ENCODE data around the gene SUGCT.
"Not testable (repeated sequence)": the region's sequence is repeated elsewhere in the genome, so short reads cannot be mapped to it uniquely, and the experiment has no call there.

Gene SUGCT

DNA sequence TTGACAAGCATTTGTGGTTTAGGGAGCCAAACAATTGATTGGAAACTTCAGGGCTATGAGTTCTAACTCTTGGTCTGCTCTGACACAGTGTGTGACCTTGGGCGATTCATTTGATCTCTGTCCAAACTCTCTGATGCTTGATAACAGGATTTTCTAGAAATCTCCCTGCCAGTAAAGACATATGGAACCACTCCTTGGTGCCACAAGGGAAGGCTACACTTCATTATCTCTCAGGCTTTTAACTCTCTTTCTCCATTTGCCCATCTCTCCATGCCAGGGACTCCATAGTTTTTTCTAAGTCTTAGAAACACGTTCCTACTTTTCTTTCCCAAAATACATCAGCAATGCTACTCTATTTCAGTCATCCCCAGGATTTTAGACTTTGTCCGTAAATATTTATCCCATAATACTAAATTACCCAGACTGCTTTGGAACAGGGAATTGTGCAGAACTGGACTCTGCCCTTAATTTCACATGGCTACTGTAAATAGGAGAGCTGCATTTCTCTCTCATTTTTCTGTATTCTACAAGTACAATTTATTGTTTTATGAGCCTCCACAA is 488.2 kb downstream of the SUGCT start:
- H3K27me3 Mint-ChIP-seq (ENCODE audit: low read depth): peaks cover 11% of the 10 kb centered on the region
- no peak overlapping the region for H3K27ac Mint-ChIP-seq
- no peaks in the 10 kb centered on the region for H3K9me3 Mint-ChIP-seq

DNA sequence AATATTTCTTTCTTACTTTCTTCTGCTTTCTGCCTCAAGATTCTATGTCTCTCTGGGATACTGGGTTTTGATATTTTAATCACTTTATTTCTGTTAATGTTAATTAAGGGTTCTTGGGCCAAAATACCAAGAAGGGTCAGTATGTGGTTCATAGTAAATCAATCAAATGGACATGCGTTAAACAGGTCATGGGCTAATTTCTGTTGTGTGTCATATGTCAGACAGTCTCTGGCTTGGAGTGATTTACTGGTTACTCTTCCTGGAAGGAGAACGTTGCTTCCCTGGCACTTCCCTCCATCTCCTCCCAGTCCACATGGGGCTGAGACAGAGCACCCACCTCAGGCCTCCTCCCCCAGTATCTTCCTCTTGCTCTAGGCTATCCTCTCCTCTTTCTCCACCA is 489.1 kb downstream of the SUGCT start:
- Mint-ChIP-seq H3K36me3 (ENCODE audit: low read depth) (no peaks in the 10 kb centered on the region), H3K4me3 (no peak overlapping the region), H3K27me3 (ENCODE audit: low read depth) (peaks cover 11% of the 10 kb centered on the region), H3K4me1 (ENCODE audit: low read depth) (peaks cover 4% of the 10 kb centered on the region), H3K9me3 (no peaks in the 10 kb centered on the region), H3K27ac (no peak overlapping the region)
- DNase-seq (ENCODE audit: low spot score): no peak

More for the DNA sequence above, 488.2 kb downstream of the SUGCT start:
- no peak for DNase-seq (ENCODE audit: low spot score)
- Mint-ChIP-seq H3K4me3 (no peak overlapping the region), H3K36me3 (ENCODE audit: low read depth) (no peaks in the 10 kb centered on the region), H3K4me1 (ENCODE audit: low read depth) (peaks cover 4% of the 10 kb centered on the region)

DNA sequence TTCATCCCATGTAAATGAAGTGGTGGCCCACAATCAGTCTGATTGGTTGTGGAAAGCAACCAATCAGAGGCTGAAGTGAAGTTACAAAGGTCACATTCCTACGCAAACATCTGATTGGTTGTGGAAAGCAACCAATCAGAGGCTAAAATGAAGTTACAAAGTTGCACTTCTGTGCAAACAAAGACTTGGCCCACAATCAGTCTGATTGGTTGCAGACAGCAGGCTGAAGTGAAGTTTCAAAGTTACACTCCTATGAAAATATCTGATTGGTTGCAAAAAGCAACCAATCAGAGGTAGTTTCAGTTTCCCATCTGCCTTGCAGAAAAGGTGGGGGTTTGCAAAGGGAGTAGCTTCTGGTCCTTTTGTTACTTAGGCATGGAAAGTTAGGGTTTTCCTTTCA is 492.6 kb downstream of the SUGCT start:
- DNase-seq (ENCODE audit: low spot score); H3K4me3 Mint-ChIP-seq; H3K36me3 Mint-ChIP-seq (ENCODE audit: low read depth); H3K9me3 Mint-ChIP-seq; H3K27ac Mint-ChIP-seq; H3K4me1 Mint-ChIP-seq (ENCODE audit: low read depth): not testable (repeated sequence)
- H3K27me3 Mint-ChIP-seq (ENCODE audit: low read depth): peaks cover 11% of the 10 kb centered on the region

DNA sequence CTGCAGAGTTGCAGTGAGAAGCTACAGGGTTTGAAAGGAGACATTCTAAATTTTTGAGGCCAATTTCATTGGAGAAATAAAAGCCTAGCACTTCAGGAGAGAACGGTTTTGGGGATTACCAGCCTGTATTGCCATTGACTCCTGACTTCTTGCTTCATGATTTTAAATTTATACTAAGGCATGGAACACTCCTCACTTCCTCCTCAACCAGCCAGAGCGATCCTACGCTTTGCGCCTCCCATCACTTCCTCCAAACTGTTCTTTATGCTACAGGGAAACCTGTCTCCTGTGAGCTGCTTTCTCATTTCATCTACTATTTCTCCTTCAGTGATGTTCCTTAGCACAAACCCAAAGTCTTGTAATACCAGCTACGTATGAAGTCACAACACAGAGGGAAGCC is 495.1 kb downstream of the SUGCT start:
- peaks cover 4% of the 10 kb centered on the region for H3K4me1 Mint-ChIP-seq (ENCODE audit: low read depth)
- H3K27me3 Mint-ChIP-seq (ENCODE audit: low read depth): peaks cover 4% of the 10 kb centered on the region
- H3K36me3 Mint-ChIP-seq (ENCODE audit: low read depth): no peaks in the 10 kb centered on the region
- DNase-seq (ENCODE audit: low spot score): no peak
- no peaks in the 10 kb centered on the region for H3K9me3 Mint-ChIP-seq
- no peak overlapping the region for H3K27ac Mint-ChIP-seq
- H3K4me3 Mint-ChIP-seq: no peak overlapping the region

DNA sequence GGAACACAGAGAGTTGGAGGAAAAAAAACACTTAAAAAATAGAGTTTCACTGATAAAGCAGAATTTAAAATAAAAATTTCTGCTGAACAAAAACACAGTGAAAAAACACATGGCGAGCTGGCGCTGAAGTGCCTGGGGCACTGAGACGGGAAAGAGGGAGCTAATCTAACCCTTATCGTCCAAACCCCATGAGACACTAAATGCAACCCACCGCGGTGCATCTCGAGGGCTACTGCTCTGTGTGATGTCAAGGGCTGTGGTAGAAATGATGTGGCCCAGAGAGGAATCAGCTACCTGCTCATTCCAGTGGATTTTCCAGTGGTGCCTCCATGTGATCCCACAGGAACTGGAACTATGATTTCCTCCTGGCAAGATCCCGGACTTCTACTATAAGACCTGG is 499.3 kb downstream of the SUGCT start:
- Mint-ChIP-seq H3K27me3 (ENCODE audit: low read depth) (peaks cover 12% of the 10 kb centered on the region), H3K9me3 (no peaks in the 10 kb centered on the region), H3K36me3 (ENCODE audit: low read depth) (no peaks in the 10 kb centered on the region), H3K27ac (no peak overlapping the region), H3K4me3 (no peak overlapping the region), H3K4me1 (ENCODE audit: low read depth) (no peaks in the 10 kb centered on the region)
- DNase-seq (ENCODE audit: low spot score): no peak

DNA sequence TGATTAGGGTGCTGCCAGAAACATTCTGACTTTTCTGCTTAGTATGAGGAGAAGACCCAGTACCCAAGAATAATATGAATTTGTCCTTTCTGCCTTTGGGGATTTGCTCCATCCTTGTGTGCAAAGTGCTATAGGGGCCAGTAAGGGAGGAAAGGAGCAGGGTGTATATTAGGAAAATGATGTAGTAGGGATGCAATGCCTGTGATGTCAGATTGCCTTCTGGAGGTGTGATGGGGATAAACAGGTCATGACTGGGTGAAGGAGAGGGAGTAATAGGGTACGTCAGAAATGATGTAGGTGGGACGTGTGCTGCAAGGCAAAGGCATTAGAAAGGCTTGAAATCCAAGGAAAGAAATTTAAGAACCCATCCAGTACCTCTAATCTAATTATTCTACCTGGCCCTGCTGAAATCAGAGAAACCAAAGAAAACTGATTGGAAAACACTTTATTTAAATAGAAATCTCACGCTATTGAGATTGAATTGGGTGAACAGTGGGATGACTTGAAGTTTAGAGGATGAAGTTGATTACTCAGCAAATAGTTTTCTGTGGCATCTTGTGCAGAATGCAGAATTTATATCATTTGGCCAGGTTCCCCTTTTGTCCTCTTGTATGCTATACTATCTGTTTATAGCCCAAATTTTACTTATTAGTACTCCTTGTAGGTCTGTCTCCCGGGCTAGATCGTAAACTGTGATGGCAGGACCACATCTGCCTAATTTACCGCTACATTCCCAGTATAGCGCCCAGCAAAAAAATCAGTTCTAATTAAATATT is 503.9 kb downstream of the SUGCT start:
- Mint-ChIP-seq H3K36me3 (ENCODE audit: low read depth) (no peaks in the 10 kb centered on the region), H3K9me3 (no peaks in the 10 kb centered on the region), H3K27ac (no peak overlapping the region), H3K4me1 (ENCODE audit: low read depth) (no peaks in the 10 kb centered on the region), H3K27me3 (ENCODE audit: low read depth) (peaks cover 13% of the 10 kb centered on the region), H3K4me3 (no peak overlapping the region)
- no peak for DNase-seq (ENCODE audit: low spot score)

DNA sequence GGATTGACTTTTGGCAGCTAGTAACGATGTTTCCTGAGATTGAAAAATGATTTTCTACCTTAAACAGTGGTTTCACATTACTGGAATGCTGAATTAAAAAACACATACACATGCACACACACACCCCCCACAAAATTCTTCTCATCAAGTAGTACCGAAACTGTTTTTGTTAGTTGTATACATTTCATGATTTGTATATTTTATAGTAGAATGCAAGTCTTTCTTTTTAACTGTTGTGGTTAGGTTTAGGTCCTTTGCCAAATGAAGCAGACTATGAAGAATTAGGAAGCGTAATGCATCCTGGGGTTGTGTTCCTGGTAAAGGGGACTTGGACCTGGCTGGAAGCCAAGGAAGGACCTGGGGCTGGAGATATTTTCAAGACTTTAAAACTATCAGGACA is 505.8 kb downstream of the SUGCT start:
- Mint-ChIP-seq H3K27me3 (ENCODE audit: low read depth) (peaks cover 9% of the 10 kb centered on the region), H3K4me1 (ENCODE audit: low read depth) (peaks cover 5% of the 10 kb centered on the region), H3K36me3 (ENCODE audit: low read depth) (no peaks in the 10 kb centered on the region), H3K9me3 (no peaks in the 10 kb centered on the region), H3K27ac (no peak overlapping the region), H3K4me3 (no peak overlapping the region)
- DNase-seq (ENCODE audit: low spot score): no peak

DNA sequence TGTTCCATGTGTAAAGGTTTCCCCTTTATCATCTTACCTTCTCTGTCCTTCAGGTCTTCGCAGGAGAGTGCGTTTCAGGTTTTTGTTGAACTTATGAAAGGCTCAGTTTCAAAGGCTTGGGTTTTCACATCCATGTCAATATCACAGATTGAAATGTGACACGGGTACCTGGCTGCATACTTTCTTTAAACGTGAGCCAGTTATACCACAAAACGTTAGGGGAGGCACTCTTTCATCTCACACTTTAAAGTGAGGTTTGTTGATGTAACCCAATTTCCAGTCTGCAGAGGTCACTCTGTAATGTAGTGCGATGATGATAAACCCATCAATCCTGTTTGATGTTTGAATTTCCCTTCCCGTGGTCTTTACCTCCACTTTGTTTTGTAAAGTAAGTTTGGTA is 506.9 kb downstream of the SUGCT start:
- H3K36me3 Mint-ChIP-seq (ENCODE audit: low read depth): no peaks in the 10 kb centered on the region
- H3K27me3 Mint-ChIP-seq (ENCODE audit: low read depth): peaks cover 9% of the 10 kb centered on the region
- H3K4me1 Mint-ChIP-seq (ENCODE audit: low read depth): peaks cover 5% of the 10 kb centered on the region
- no peak for DNase-seq (ENCODE audit: low spot score)
- no peak overlapping the region for H3K27ac Mint-ChIP-seq
- H3K4me3 Mint-ChIP-seq: no peak overlapping the region
- no peaks in the 10 kb centered on the region for H3K9me3 Mint-ChIP-seq

DNA sequence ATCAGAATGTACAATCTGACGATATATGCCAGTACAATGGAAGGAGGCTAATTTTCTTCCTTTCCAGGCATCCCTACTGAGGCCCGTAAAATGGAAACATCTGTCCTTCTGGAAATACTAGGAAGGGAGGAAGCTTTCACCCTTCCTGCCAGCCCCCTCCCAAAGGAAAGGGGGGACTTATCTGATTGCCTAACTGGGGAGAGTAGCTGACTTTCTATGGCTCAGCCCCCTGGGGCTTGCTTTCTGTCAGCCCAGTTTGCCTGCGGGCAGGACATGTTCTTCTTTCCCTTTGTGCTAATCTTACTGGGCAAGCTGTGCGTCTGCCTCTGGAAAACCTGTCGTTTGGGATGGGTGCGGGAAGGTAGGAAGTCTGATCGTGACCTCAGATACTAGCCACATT is 508.9 kb downstream of the SUGCT start:
- H3K36me3 Mint-ChIP-seq (ENCODE audit: low read depth): no peaks in the 10 kb centered on the region
- H3K9me3 Mint-ChIP-seq: no peaks in the 10 kb centered on the region
- no peak overlapping the region for H3K27ac Mint-ChIP-seq
- no peak for DNase-seq (ENCODE audit: low spot score)
- peaks cover 5% of the 10 kb centered on the region for H3K4me1 Mint-ChIP-seq (ENCODE audit: low read depth)
- no peak overlapping the region for H3K4me3 Mint-ChIP-seq
- H3K27me3 Mint-ChIP-seq (ENCODE audit: low read depth): peaks cover 3% of the 10 kb centered on the region

DNA sequence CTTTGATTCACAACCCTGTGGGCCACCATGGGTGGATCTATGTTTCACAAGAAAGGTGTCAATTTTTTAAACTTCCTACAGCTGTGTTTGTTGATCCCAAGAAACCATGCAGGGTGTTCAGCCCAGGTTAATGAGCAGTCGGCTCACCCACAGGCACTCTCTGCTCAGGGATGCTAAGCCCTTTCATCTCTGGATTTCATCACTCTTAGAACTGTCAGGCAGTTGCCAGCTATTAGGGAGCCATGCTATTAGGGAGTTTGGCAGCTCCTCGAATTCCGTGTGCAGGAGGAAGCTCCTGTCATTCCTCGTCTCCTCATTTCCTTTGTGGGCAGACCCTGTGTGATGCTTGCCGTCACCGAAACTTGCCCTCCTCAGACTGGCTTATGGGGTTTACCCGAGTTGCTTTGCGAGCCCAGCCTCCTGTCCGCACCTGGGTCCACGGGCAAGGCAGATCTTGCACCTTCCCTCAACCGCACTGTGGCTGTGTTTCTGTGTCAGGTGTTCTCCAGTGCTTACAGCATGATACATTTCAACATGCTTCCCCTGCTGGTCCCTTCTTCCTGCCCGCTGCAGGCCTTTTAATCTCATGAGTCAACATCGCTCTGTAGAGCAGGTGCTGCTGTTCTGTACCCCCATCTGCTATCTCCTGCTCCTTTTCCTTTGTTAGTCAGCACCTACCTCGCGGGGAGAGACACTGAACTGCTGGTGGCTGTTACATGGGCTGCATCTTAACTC is 509.8 kb downstream of the SUGCT start:
- Mint-ChIP-seq H3K9me3 (no peaks in the 10 kb centered on the region), H3K36me3 (ENCODE audit: low read depth) (no peaks in the 10 kb centered on the region), H3K27me3 (ENCODE audit: low read depth) (no peaks in the 10 kb centered on the region), H3K27ac (no peak overlapping the region), H3K4me3 (no peak overlapping the region), H3K4me1 (ENCODE audit: low read depth) (peaks cover 5% of the 10 kb centered on the region)
- no peak for DNase-seq (ENCODE audit: low spot score)

DNA sequence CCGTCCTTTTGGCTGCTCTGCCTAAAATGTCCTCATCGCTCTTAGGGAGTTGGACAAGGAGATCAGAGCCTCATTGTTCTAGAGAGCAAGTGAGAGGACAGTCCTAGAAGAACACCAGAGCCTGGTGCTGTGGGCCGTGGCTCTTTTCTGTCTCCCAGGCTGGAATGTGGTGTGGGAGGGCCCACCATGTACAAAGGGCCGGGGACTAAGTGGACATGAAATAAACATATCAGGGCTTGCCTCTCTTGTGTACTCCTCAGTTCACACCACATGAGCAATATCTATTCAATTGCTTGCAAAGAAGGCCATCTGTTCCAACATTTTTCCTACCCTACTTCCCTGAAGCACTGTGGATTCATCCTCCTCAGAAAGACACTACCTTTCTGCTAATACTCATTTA is 510.4 kb downstream of the SUGCT start:
- no peaks in the 10 kb centered on the region for H3K9me3 Mint-ChIP-seq
- peaks cover 5% of the 10 kb centered on the region for H3K4me1 Mint-ChIP-seq (ENCODE audit: low read depth)
- DNase-seq (ENCODE audit: low spot score): no peak
- H3K27me3 Mint-ChIP-seq (ENCODE audit: low read depth): no peaks in the 10 kb centered on the region
- no peak overlapping the region for H3K4me3 Mint-ChIP-seq
- no peaks in the 10 kb centered on the region for H3K36me3 Mint-ChIP-seq (ENCODE audit: low read depth)
- no peak overlapping the region for H3K27ac Mint-ChIP-seq

DNA sequence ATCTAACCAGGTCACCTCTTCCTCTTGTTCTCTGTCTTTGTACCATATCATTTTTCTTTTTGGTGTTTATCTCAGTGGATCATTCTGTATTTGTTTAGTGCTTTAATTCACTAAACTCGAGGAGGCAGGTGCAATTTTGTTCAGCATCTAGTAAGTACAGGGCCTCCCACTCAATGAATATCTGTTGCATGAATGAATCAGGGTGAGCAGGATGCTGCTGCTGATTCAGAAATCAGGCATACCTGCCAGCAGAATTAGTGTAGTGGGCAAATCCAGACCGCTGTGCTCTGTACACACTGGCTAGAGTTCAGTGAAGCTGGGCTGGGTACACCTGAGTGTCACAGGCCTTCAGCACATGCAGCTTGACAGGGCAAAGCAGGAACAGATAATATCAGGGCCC is 511.9 kb downstream of the SUGCT start:
- Mint-ChIP-seq H3K4me3 (no peak overlapping the region), H3K9me3 (peaks cover 8% of the 10 kb centered on the region), H3K4me1 (ENCODE audit: low read depth) (peaks cover 6% of the 10 kb centered on the region), H3K27ac (no peak overlapping the region), H3K27me3 (ENCODE audit: low read depth) (no peaks in the 10 kb centered on the region), H3K36me3 (ENCODE audit: low read depth) (no peaks in the 10 kb centered on the region)
- no peak for DNase-seq (ENCODE audit: low spot score)

DNA sequence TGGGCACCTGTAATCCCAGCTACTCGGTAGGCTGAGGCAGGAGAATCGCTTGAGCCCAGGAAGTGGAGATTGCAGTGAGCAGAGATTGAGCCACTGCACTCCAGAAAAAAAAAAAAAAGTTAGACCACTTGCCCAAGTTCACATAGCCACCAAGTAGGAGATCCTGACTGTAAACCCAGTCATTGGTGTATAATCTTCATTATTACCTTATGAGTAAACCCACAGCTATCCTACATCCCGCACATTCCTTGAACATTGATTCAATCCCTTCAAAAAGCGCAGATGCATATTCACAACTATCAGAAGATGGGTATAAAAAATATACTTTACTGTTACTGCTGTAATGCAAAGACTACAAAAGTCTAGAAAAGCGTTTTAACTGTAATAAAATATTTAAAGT is 512.9 kb downstream of the SUGCT start:
- DNase-seq (ENCODE audit: low spot score): no peak
- H3K4me3 Mint-ChIP-seq: no peak overlapping the region
- H3K9me3 Mint-ChIP-seq: peaks cover 14% of the 10 kb centered on the region
- no peaks in the 10 kb centered on the region for H3K27me3 Mint-ChIP-seq (ENCODE audit: low read depth)
- no peaks in the 10 kb centered on the region for H3K36me3 Mint-ChIP-seq (ENCODE audit: low read depth)
- no peak overlapping the region for H3K27ac Mint-ChIP-seq
- peaks cover 10% of the 10 kb centered on the region for H3K4me1 Mint-ChIP-seq (ENCODE audit: low read depth)

DNA sequence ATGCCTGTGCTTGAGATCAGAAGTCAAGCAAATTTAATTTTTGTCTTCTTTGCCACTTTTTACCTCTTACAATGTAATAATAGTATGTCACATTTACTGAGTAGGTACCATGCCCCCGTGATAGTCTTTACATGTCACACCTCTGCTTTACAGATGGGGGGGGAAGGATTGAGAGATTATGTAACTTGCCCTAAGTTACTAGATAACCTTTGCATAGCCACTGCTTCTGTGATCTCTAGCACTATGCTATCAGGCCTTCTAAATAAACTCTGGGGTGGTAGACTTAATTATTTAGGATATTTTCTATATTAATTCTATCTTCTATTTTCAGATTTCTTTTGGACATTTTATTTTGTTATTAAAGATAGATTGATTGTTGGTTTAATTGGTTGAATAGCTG is 514.4 kb downstream of the SUGCT start:
- H3K9me3 Mint-ChIP-seq: peaks cover 14% of the 10 kb centered on the region
- H3K27ac Mint-ChIP-seq: no peak overlapping the region
- no peak for DNase-seq (ENCODE audit: low spot score)
- peaks cover 10% of the 10 kb centered on the region for H3K4me1 Mint-ChIP-seq (ENCODE audit: low read depth)
- H3K36me3 Mint-ChIP-seq (ENCODE audit: low read depth): no peaks in the 10 kb centered on the region
- H3K27me3 Mint-ChIP-seq (ENCODE audit: low read depth): no peaks in the 10 kb centered on the region
- H3K4me3 Mint-ChIP-seq: no peak overlapping the region

All from T-helper 2 cell treated with Interferon-gamma antibody and Interleukin-4, amounts not matched to agents 5 μg/mL and 100 μg/mL, for 36 hours (primary cell).